Ovary (tissue), 9 donors: ENCODE results near the gene TMCC3. TPM values are rescaled to one million over a fixed set of nuclear protein-coding genes. Genes with fewer than 3 reads are reported as not detected.
"Not testable (repeated sequence)": the region's sequence is repeated elsewhere in the genome, so short reads cannot be mapped to it uniquely, and the experiment has no call there.

Experiments used
- DNase-seq, 5 donors: peaks; one replicate each; pipeline ENCODE4 v3.0.0-alpha.2; 2019 to 2020
- H3K27ac ChIP-seq, 2 donors: fragments of 200-600 bp; one replicate each; pipeline versions ENCODE4 v1.5.1 to v1.8.0; 2019 to 2022
- H3K27me3 ChIP-seq: fragments of 200-600 bp; one replicate; pipeline ENCODE4 v1.8.0; 2022
- H3K36me3 ChIP-seq: fragments of 200-600 bp; sonication (generic); one replicate; pipeline ENCODE4 v1.5.1; 2019
- H3K4me1 ChIP-seq: one replicate; pipeline ENCODE4 v1.8.1; 2013; ENCODE audit warnings: mild to moderate bottlenecking, moderate library complexity; ENCODE audit not compliant: insufficient read depth
- H3K4me3 ChIP-seq: fragments of 200-600 bp; sonication (generic); one replicate; pipeline ENCODE4 v1.5.1; 2017
- H3K9me3 ChIP-seq, 2 donors: fragments of 200-600 bp in 1 of 2; sonication (generic) in 1 of 2; one replicate each; pipeline versions ENCODE4 v1.5.1 to v1.8.1; 2013 to 2019; ENCODE audit warnings: mild to moderate bottlenecking in 1 of 2, moderate library complexity in 1 of 2
- EP300 ChIP-seq: sonication (generic); formaldehyde crosslinking; IDR thresholded peaks from one replicate; pipeline ENCODE4 v1.6.1; 2017; ENCODE audit warnings: antibody characterized with exemption
- POLR2A ChIP-seq: fragments of 450-650 bp; IDR thresholded peaks from one replicate; pipeline ENCODE4 v1.6.1; 2017; ENCODE audit warnings: antibody characterized with exemption, mild to moderate bottlenecking, moderate library complexity
- WGBS, 3 donors: extraction: QIAGEN DNeasy Blood & Tissue Kit in 1 of 3; methylation state at CpG; one replicate each; pipeline versions ENCODE4 v1.1.5 to v1.1.7; 2013 to 2017; 5-methylcytosine and 5-hydroxymethylcytosine counted together
- intact Hi-C, 4 donors: fragments of 100-400 bp; cut with DNase I; formaldehyde crosslinking; loops; one replicate each; pipeline versions ENCODE4 v1.11.0 to v1.15.1; 2022 to 2023
- polyA plus RNA-seq, 2 donors: library from polyadenylated mRNA; stranded (reverse); fragments of 200-250 nt in 1 of 2; fragments of 350-450 nt in 1 of 2; fragmentation: Illumina TruSeq in 1 of 2; extraction: RNeasy Lipid Tissue Mini Kit (QIAGEN cat#74804) in 1 of 2; gene quantifications; one replicate each; pipeline ENCODE4 v1.2.3, GENCODE V29; 2013 to 2014
- total RNA-seq, 7 donors: library from RNA; depleted of rRNA in 2 of 7; stranded (reverse); fragments of >200 nt in 2 of 7; fragmentation: NEBNext Ultra II Directional in 3 of 7; extraction: Animal tissue kit (Norgen Biotek cat#: 25700) in 3 of 7; gene quantifications; one replicate each; pipeline versions ENCODE4 v1.1.0 to v1.2.4, GENCODE V29; 2016 to 2023
- TF ChIP-seq, protein P1 (sequence below), 3 donors: fragments of 450-650 bp in 2 of 3; fragments of 200-600 bp in 1 of 3; IDR thresholded peaks; one replicate each; pipeline versions ENCODE4 v1.5.1 to v1.8.0; 2016 to 2022; ENCODE audit warnings: antibody characterized with exemption in 3 of 3, mild to moderate bottlenecking in 1 of 3
- donor health status: DM: no; HTN: no; CAD: no; lungs with moderate emphysema.
- donor health status: DM: no; HTN: no; CAD: no.
- donor health status: Bipolar disorder and iron deficiency.
- donor health status: DM: yes; HTN: yes; CAD: no.
- donor health status: DM: no; HTN: no; CAD: no.
- donor health status: DM: yes; HTN: yes; CAD: no.

TMCC3 gene
- total and polyA plus RNA-seq, 9 donors: 4.8 to 24.6 (median 9.6) TPM

DNA sequence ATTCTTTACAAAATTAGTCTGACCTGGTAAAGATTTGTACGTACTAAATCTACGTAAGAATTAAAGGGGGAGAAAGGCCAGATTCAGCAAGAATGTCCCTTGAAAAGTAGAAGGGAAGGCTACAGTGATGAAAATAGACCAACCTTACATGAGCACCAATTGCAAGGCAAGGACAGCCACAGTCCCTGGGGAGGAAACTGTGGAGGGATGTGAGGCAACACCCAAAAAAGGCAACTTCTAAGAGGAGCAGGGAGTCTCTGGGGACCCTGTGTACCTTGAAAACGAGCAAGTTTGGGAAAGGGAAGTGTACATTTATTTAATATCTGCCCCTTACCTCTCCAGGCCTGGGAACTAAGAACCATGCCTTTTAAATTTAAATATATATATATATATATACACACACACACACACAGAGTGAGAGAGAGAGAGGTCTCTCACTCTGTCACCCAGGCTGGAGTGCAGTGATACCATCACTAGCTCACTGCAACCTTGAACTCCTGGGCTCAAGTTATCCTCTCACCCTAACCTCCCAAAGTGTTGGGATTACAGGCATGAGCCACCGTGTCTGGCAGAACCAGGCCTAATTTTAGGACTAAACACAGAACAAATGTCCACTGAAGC, 56.4 kb downstream of the TMCC3 start:
- intact Hi-C loops: no loop called here
- H3K4me1 ChIP-seq: peaks cover 1% of the 10 kb centered on the region

GRCh38 chr12:94592723-94593122, 57.6 kb downstream of the TMCC3 start:
- 85 to 96% (median 90%) methylated on average over 9 of the region's 9 CpGs for WGBS, 3 donors
- H3K4me3 ChIP-seq, H3K36me3 ChIP-seq, H3K9me3 ChIP-seq, DNase-seq, H3K27ac ChIP-seq, H3K4me1 ChIP-seq, intact Hi-C loops, H3K27me3 ChIP-seq: not testable (repeated sequence)

More for the DNA sequence above, 56.4 kb downstream of the TMCC3 start:
- no peak for DNase-seq
- Histone ChIP-seq H3K27ac (peak overlapping the region in 1 of 2 donors; percentile 13), H3K36me3 (no peaks in the 10 kb centered on the region), H3K4me3 (no peak overlapping the region), H3K9me3 (no peaks in the 10 kb centered on the region), H3K27me3 (no peaks in the 10 kb centered on the region)
- 57 to 60% (median 58%) methylated on average over 4 of the region's 4 CpGs for WGBS, 3 donors
- TF ChIP-seq EP300: no peak
- no peak for TF ChIP-seq POLR2A
- TF ChIP-seq, protein P1, sequence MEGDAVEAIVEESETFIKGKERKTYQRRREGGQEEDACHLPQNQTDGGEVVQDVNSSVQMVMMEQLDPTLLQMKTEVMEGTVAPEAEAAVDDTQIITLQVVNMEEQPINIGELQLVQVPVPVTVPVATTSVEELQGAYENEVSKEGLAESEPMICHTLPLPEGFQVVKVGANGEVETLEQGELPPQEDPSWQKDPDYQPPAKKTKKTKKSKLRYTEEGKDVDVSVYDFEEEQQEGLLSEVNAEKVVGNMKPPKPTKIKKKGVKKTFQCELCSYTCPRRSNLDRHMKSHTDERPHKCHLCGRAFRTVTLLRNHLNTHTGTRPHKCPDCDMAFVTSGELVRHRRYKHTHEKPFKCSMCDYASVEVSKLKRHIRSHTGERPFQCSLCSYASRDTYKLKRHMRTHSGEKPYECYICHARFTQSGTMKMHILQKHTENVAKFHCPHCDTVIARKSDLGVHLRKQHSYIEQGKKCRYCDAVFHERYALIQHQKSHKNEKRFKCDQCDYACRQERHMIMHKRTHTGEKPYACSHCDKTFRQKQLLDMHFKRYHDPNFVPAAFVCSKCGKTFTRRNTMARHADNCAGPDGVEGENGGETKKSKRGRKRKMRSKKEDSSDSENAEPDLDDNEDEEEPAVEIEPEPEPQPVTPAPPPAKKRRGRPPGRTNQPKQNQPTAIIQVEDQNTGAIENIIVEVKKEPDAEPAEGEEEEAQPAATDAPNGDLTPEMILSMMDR (IDR thresholded peaks at IDR 0.05): no peak

DNA sequence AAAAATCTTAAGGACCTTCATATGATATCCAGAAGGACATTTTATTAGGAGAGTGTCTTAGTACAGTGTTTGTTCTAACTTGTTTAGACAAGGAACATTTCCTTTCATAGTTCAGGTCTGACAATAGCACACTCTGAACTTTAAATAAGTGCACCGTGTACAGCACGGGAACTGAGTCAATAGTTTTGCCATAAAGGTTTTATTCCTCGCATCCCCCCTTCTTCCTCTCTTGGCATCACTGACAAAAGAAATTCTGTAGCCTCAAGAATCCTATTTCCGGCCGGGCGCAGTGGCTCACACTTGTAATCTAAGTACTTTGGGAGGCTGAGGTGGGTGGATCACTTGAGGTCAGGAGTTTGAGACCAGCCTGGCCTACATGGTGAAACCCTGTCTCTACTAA, 58.3 kb downstream of the TMCC3 start:
- no peak overlapping the region for H3K27ac ChIP-seq
- H3K36me3 ChIP-seq: no peaks in the 10 kb centered on the region
- no peak for TF ChIP-seq POLR2A
- TF ChIP-seq, protein P1 (IDR thresholded peaks at IDR 0.05): no peak
- no peak for TF ChIP-seq EP300
- H3K4me1 ChIP-seq: peaks cover 1% of the 10 kb centered on the region
- H3K27me3 ChIP-seq: no peaks in the 10 kb centered on the region
- no peak overlapping the region for H3K4me3 ChIP-seq
- no peak for DNase-seq
- no peaks in the 10 kb centered on the region for H3K9me3 ChIP-seq
- WGBS, 3 donors: 79 to 86% (median 79%) methylated on average over 6 of the region's 6 CpGs
- intact Hi-C loops: no loop called here

GRCh38 chr12:94590428-94590827, 59.9 kb downstream of the TMCC3 start:
- H3K36me3 ChIP-seq: no peaks in the 10 kb centered on the region
- no peak overlapping the region for H3K4me3 ChIP-seq
- no peak overlapping the region for H3K27ac ChIP-seq
- TF ChIP-seq, protein P1 (IDR thresholded peaks at IDR 0.05): no peak
- TF ChIP-seq POLR2A: no peak
- no peak for TF ChIP-seq EP300
- no peaks in the 10 kb centered on the region for H3K27me3 ChIP-seq
- peaks cover 3% of the 10 kb centered on the region for H3K4me1 ChIP-seq
- WGBS, 3 donors: 86 to 93% (median 90%) methylated on average over 8 of the region's 8 CpGs
- H3K9me3 ChIP-seq: no peaks in the 10 kb centered on the region
- no peak for DNase-seq
- intact Hi-C loops: no loop called here

- Histone ChIP-seq H3K36me3 (no peaks in the 10 kb centered on the region), H3K9me3 (no peaks in the 10 kb centered on the region), H3K27ac (no peak overlapping the region), H3K4me1 (peaks cover 3% of the 10 kb centered on the region), H3K27me3 (no peaks in the 10 kb centered on the region), H3K4me3 (no peak overlapping the region)
- no peak for DNase-seq
- TF ChIP-seq POLR2A (no peak), EP300 (no peak)
- TF ChIP-seq, protein P1 (IDR thresholded peaks at IDR 0.05): no peak
- intact Hi-C loops: no loop called here
- WGBS, 3 donors: 93 to 95% (median 93%) methylated on average over 5 of the region's 5 CpGs
Measured at GRCh38 chr12:94589591-94590001, 60.8 kb downstream of the TMCC3 start.
